Measurements from ENCODE around the gene CRLF3. TPM values are rescaled to one million over a fixed set of nuclear protein-coding genes. Genes with fewer than 3 reads are reported as not detected.
"Not testable (repeated sequence)": the region's sequence is repeated elsewhere in the genome, so short reads cannot be mapped to it uniquely, and the experiment has no call there.

The CRLF3 gene
- total RNA-seq, 4 donors from 2014 or later, result 7.9 to 45.4 (median 19.7) TPM

DNA sequence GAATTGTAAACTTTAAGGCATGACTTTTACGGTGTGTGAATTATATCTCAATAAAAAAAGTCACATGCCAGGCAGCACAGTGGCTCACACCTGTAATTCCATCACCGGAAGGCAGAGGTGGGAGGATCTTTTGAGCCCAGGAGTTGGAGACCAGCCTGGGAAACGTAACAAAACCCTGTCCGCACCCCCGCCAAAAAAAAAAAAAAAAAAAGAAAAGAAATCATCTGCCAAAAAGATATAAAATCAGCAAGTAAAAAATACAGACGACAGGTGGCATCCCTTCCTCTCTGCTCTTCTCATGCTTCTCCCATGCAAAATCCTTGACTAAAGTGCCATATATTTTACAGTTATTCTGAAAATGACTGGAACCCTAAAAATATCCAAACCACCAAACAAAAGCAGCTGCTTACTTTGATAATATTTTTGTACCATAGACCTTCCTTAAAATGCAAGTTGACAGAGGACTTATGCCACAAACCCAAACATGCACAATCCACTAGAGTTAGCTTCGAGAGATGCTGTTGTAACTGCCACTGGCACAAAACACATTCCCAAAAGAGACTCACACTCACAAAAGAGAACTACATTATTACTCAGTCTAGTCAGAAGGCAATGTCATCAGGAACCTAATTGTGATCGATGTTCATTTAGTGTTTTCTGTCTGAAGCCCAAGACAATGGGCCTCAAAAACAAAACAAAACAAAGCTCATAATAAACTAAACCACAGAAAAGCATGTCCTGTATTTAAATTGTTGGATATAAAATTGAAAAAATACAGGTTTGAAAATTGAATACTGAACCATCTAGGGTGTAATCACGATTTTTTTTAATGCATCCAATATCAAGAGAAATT is 2.4 kb downstream of the CRLF3 start:
- peak overlapping the region in 3 of 4 donors; percentile 4 to 97 (median 67) for H3K4me3 ChIP-seq

GRCh38 chr17:30819971-30820705 is 4.4 kb downstream of the CRLF3 start:
- DNase-seq, result peak in 1 of 3 donors; percentile 18
- Histone ChIP-seq H3K36me3 (no peaks in the 10 kb centered on the region), H3K9me3 (no peaks in the 10 kb centered on the region), H3K27me3 (no peaks in the 10 kb centered on the region), H3K4me3 (no peak overlapping the region), H3K27ac (peak overlapping the region in 2 of 4 donors; percentile 21 to 66), H3K4me1 (peaks cover 3 to 32% (median 7%) of the 10 kb centered on the region in 4 donors)
- TF ChIP-seq POLR2A (IDR thresholded peaks at IDR 0.05), result no peak
- TF ChIP-seq, protein P1, sequence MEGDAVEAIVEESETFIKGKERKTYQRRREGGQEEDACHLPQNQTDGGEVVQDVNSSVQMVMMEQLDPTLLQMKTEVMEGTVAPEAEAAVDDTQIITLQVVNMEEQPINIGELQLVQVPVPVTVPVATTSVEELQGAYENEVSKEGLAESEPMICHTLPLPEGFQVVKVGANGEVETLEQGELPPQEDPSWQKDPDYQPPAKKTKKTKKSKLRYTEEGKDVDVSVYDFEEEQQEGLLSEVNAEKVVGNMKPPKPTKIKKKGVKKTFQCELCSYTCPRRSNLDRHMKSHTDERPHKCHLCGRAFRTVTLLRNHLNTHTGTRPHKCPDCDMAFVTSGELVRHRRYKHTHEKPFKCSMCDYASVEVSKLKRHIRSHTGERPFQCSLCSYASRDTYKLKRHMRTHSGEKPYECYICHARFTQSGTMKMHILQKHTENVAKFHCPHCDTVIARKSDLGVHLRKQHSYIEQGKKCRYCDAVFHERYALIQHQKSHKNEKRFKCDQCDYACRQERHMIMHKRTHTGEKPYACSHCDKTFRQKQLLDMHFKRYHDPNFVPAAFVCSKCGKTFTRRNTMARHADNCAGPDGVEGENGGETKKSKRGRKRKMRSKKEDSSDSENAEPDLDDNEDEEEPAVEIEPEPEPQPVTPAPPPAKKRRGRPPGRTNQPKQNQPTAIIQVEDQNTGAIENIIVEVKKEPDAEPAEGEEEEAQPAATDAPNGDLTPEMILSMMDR (IDR thresholded peaks at IDR 0.05), result no peak

More for the DNA sequence above, 2.4 kb downstream of the CRLF3 start:
- Histone ChIP-seq H3K9me3 (no peaks in the 10 kb centered on the region), H3K36me3 (no peaks in the 10 kb centered on the region), H3K27me3 (no peaks in the 10 kb centered on the region), H3K27ac (peak overlapping the region in 2 of 4 donors; percentile 89 to 95), H3K4me1 (peaks cover 5 to 45% (median 10%) of the 10 kb centered on the region in 4 donors)
- TF ChIP-seq POLR2A (IDR thresholded peaks at IDR 0.05), result no peak
- TF ChIP-seq, protein P1 (IDR thresholded peaks at IDR 0.05), result no peak
- peak in 1 of 3 donors; percentile 7 for DNase-seq

DNA sequence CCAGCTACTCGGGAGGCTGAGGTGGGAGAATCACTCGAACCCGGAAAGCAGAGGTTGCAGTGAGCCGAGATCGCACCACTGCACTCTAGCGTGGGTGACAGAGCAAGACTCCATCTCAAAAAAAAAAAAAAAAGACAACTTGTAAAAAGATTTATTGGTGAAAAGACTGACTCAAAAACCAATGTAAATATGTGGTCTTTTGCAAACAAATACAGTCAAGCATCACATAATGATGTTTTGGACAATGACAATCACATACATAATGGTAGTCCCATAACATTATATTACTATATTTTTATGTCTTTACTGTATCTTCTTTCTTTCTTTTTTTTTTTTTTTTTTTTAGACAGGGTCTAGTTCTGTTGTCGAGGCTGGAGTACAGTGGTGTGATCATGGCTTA is 8.3 kb downstream of the CRLF3 start:
- no peak for DNase-seq
- TF ChIP-seq POLR2A (IDR thresholded peaks at IDR 0.05), result no peak
- TF ChIP-seq, protein P1 (IDR thresholded peaks at IDR 0.05), result no peak
- Histone ChIP-seq H3K4me1 (peaks cover 0 to 13% (median 4%) of the 10 kb centered on the region in 4 donors), H3K9me3 (no peaks in the 10 kb centered on the region), H3K27me3 (no peaks in the 10 kb centered on the region), H3K27ac (no peak overlapping the region), H3K4me3 (no peak overlapping the region), H3K36me3 (no peaks in the 10 kb centered on the region)

DNA sequence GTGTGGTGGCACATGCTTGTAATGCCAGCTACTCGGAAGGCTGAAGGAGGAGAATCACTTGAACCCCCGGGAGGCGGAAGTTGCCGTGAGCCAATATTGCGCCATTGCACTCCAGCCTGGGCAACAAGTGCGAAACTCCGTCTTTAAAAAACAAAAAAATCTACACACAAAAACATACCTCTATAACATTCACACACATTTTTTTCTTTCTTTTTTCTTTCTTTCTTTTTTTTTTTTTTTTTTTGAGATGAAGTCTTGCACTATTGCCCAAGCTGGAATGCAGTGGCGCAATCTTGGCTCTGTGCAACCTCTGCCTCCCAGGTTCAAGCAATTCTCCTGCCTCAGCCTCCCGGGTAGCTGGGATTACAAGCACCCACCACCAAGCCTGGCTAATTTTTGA is 9.6 kb downstream of the CRLF3 start:
- not testable (repeated sequence) for H3K4me3 ChIP-seq, H3K36me3 ChIP-seq, H3K27me3 ChIP-seq, H3K27ac ChIP-seq, H3K9me3 ChIP-seq
- peaks cover 0 to 17% (median 6%) of the 10 kb centered on the region in 4 donors for H3K4me1 ChIP-seq
- peak in 1 of 3 donors; percentile 10 for DNase-seq

DNA sequence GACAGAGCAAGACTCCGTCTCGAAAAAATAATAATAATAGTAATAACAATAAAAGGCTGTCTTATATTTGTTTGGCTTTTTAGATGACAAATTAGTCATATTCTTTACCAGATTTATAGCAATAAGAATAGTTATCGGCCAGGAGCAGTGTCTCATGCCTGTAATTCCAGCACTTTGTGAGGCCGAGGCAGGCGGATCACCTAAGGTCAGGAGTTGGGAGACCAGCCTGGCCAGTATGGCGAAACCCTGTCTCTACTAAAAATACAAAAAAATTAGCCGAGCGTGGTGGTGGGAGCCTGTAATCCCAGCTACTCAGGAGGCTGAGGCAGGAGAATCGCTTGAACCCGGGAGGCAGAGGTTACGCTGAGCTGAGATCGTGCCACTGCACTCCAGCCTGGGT is 10.3 kb downstream of the CRLF3 start:
- peaks cover 0 to 22% (median 9%) of the 10 kb centered on the region in 4 donors for H3K4me1 ChIP-seq
- H3K27me3 ChIP-seq, H3K4me3 ChIP-seq, H3K9me3 ChIP-seq, H3K36me3 ChIP-seq, H3K27ac ChIP-seq: not testable (repeated sequence)
- DNase-seq, result peak in 1 of 3 donors; percentile 1

- DNase-seq, result no peak
- TF ChIP-seq POLR2A (IDR thresholded peaks at IDR 0.05), result no peak
- TF ChIP-seq, protein P1 (IDR thresholded peaks at IDR 0.05), result no peak
- Histone ChIP-seq H3K27me3 (no peaks in the 10 kb centered on the region), H3K27ac (peak overlapping the region in 1 of 4 donors; percentile 46), H3K36me3 (no peaks in the 10 kb centered on the region), H3K9me3 (no peaks in the 10 kb centered on the region), H3K4me3 (no peak overlapping the region), H3K4me1 (peaks cover 0 to 22% (median 9%) of the 10 kb centered on the region in 4 donors)
Observed at GRCh38 chr17:30812218-30813177, 12.0 kb downstream of the CRLF3 start.

All from Peyer's patch (tissue), 4 donors.